ENCODE measurements around the gene LDLRAD4.
A peak's percentile ranks its signal among the peaks of the same experiment; 100 is the strongest.

LDLRAD4 gene

DNA sequence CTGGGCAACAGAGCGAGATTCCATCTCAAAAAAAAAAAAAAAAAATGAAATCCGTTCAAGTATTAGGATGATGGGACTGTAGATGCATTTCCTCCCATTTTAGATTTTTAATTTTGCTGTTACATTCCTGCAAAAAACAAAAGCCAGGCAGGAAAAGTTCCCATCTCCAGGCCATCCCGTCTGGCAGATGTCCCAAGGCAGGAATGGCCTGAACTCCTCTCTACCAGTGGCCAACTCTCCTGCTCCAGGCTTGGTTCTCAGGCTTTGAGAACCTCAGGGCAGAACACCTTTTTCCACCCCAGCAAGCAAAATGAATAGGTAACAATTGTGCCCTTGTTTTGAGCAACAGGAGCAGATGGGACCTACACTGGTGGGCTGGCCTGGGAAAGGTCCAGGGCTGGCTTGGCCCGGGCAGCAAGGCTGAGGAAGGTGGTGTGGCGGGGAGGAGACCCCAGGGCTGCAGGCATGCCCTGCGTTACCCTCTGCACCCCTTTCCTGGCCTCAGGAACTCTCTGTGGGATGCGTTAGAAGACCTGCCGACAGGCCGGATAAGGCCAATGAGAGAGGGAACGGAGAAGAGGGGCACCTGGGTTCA lies 421.8 kb downstream of the LDLRAD4 start:
- H3K27me3 ChIP-seq (replicated peaks; ENCODE audit: control insufficient read depth, insufficient read depth, low read length): peaks cover 14% of the 10 kb centered on the region
- H3K4me3 ChIP-seq (ENCODE audit: low read length): no peak overlapping the region
- H3K9ac ChIP-seq (ENCODE audit: low read length): no peak overlapping the region
- no peak for DNase-seq (ENCODE audit: low read depth)
- H3K36me3 ChIP-seq (ENCODE audit: control insufficient read depth, insufficient read depth, low read length, severe bottlenecking): no peaks in the 10 kb centered on the region
- H3K9me3 ChIP-seq (ENCODE audit: control insufficient read depth, low read length): no peaks in the 10 kb centered on the region
- H3K4me1 ChIP-seq (ENCODE audit: control insufficient read depth, insufficient read depth, low read length): no peaks in the 10 kb centered on the region

- H3K4me1 ChIP-seq (ENCODE audit: control insufficient read depth, insufficient read depth, low read length): no peaks in the 10 kb centered on the region
- peak; percentile 17 for DNase-seq (ENCODE audit: low read depth)
- H3K27me3 ChIP-seq (replicated peaks; ENCODE audit: control insufficient read depth, insufficient read depth, low read length): peaks cover 8% of the 10 kb centered on the region
- peak overlapping the region; percentile 64 for H3K9ac ChIP-seq (ENCODE audit: low read length)
- peak overlapping the region; percentile 65 for H3K4me3 ChIP-seq (ENCODE audit: low read length)
- H3K9me3 ChIP-seq (ENCODE audit: control insufficient read depth, low read length): no peaks in the 10 kb centered on the region
- no peaks in the 10 kb centered on the region for H3K36me3 ChIP-seq (ENCODE audit: control insufficient read depth, insufficient read depth, low read length, severe bottlenecking)
These were observed 423.2 kb downstream of the LDLRAD4 start for GRCh38 chr18:13641551-13642439.

DNA sequence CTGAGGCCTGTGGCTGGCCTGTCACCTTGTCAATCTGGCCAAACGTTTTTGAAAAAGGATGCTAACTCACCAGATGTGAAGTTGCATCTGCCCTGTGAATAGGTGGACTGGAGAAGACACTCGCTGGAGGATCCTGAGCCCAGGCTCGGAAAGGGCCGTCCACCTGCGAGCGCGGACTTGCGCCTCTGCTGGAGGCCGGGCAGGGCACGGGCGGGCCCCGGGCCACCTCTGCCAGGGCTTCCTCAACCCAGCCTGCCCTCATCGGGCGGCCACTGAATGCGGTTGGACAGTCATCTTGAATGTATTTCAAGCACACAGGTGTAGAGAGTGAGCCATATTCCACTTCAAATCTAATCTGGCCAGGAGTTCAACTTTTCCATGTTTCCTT lies 423.9 kb downstream of the LDLRAD4 start:
- H3K4me1 ChIP-seq (ENCODE audit: control insufficient read depth, insufficient read depth, low read length): no peaks in the 10 kb centered on the region
- peaks cover 8% of the 10 kb centered on the region for H3K27me3 ChIP-seq (replicated peaks; ENCODE audit: control insufficient read depth, insufficient read depth, low read length)
- DNase-seq (ENCODE audit: low read depth): no peak
- H3K36me3 ChIP-seq (ENCODE audit: control insufficient read depth, insufficient read depth, low read length, severe bottlenecking): no peaks in the 10 kb centered on the region
- no peaks in the 10 kb centered on the region for H3K9me3 ChIP-seq (ENCODE audit: control insufficient read depth, low read length)
- H3K4me3 ChIP-seq (ENCODE audit: low read length): no peak overlapping the region
- no peak overlapping the region for H3K9ac ChIP-seq (ENCODE audit: low read length)

DNA sequence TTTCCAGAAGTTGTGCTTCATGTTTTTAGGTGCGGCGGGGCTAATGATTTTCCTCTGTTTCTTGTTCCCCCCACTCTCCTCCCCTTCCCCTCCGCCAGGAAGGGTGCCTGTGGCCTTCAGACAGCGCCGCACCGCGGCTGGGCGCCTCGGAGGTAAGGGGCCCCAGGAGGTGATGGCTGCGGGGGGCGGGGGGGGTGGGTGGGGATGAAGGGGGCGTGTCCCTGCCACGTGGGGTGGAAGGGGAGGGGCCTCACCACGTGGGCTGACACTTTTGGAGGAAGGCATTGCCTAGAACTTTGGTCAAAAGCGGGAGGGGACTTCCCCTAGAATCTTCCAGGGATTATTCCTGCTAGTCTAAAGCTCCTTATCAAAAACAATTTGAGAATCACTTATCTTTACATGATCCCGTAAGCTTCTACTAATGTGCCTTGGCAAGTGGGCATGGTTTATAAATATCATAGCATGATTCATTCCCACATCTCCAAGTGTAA lies 424.7 kb downstream of the LDLRAD4 start:
- H3K9me3 ChIP-seq (ENCODE audit: control insufficient read depth, low read length): no peaks in the 10 kb centered on the region
- peaks cover 8% of the 10 kb centered on the region for H3K27me3 ChIP-seq (replicated peaks; ENCODE audit: control insufficient read depth, insufficient read depth, low read length)
- no peaks in the 10 kb centered on the region for H3K36me3 ChIP-seq (ENCODE audit: control insufficient read depth, insufficient read depth, low read length, severe bottlenecking)
- DNase-seq (ENCODE audit: low read depth): no peak
- H3K4me3 ChIP-seq (ENCODE audit: low read length): no peak overlapping the region
- no peaks in the 10 kb centered on the region for H3K4me1 ChIP-seq (ENCODE audit: control insufficient read depth, insufficient read depth, low read length)
- H3K9ac ChIP-seq (ENCODE audit: low read length): no peak overlapping the region

- no peaks in the 10 kb centered on the region for H3K4me1 ChIP-seq (ENCODE audit: control insufficient read depth, insufficient read depth, low read length)
- DNase-seq (ENCODE audit: low read depth): no peak
- H3K4me3 ChIP-seq (ENCODE audit: low read length): no peak overlapping the region
- H3K27me3 ChIP-seq (replicated peaks; ENCODE audit: control insufficient read depth, insufficient read depth, low read length): no peaks in the 10 kb centered on the region
- no peaks in the 10 kb centered on the region for H3K36me3 ChIP-seq (ENCODE audit: control insufficient read depth, insufficient read depth, low read length, severe bottlenecking)
- H3K9ac ChIP-seq (ENCODE audit: low read length): no peak overlapping the region
- no peaks in the 10 kb centered on the region for H3K9me3 ChIP-seq (ENCODE audit: control insufficient read depth, low read length)
These were observed 426.5 kb downstream of the LDLRAD4 start for GRCh38 chr18:13645093-13645492.

- H3K36me3 ChIP-seq (ENCODE audit: control insufficient read depth, insufficient read depth, low read length, severe bottlenecking): no peaks in the 10 kb centered on the region
- no peak overlapping the region for H3K9ac ChIP-seq (ENCODE audit: low read length)
- no peaks in the 10 kb centered on the region for H3K4me1 ChIP-seq (ENCODE audit: control insufficient read depth, insufficient read depth, low read length)
- no peak for DNase-seq (ENCODE audit: low read depth)
- H3K4me3 ChIP-seq (ENCODE audit: low read length): no peak overlapping the region
- H3K9me3 ChIP-seq (ENCODE audit: control insufficient read depth, low read length): no peaks in the 10 kb centered on the region
- H3K27me3 ChIP-seq (replicated peaks; ENCODE audit: control insufficient read depth, insufficient read depth, low read length): no peaks in the 10 kb centered on the region
These were observed 428.1 kb downstream of the LDLRAD4 start for GRCh38 chr18:13646633-13647032.

- H3K9ac ChIP-seq (ENCODE audit: low read length): no peak overlapping the region
These were observed 429.2 kb downstream of the LDLRAD4 start for GRCh38 chr18:13647761-13648160.

GRCh38 chr18:13649397-13650390 lies 431.1 kb downstream of the LDLRAD4 start:
- no peak for DNase-seq (ENCODE audit: low read depth)
- Histone ChIP-seq H3K36me3 (ENCODE audit: control insufficient read depth, insufficient read depth, low read length, severe bottlenecking) (no peaks in the 10 kb centered on the region), H3K4me1 (ENCODE audit: control insufficient read depth, insufficient read depth, low read length) (no peaks in the 10 kb centered on the region)

More at GRCh38 chr18:13647761-13648160, 429.2 kb downstream of the LDLRAD4 start:
- no peaks in the 10 kb centered on the region for H3K36me3 ChIP-seq (ENCODE audit: control insufficient read depth, insufficient read depth, low read length, severe bottlenecking)
- no peaks in the 10 kb centered on the region for H3K27me3 ChIP-seq (replicated peaks; ENCODE audit: control insufficient read depth, insufficient read depth, low read length)
- H3K4me3 ChIP-seq (ENCODE audit: low read length): no peak overlapping the region
- H3K4me1 ChIP-seq (ENCODE audit: control insufficient read depth, insufficient read depth, low read length): no peaks in the 10 kb centered on the region
- no peak for DNase-seq (ENCODE audit: low read depth)
- no peaks in the 10 kb centered on the region for H3K9me3 ChIP-seq (ENCODE audit: control insufficient read depth, low read length)

GRCh38 chr18:13653746-13654433 lies 435.3 kb downstream of the LDLRAD4 start:
- no peak for DNase-seq (ENCODE audit: low read depth)
- H3K9me3 ChIP-seq (ENCODE audit: control insufficient read depth, low read length): no peaks in the 10 kb centered on the region
- peaks cover 3% of the 10 kb centered on the region for H3K4me1 ChIP-seq (ENCODE audit: control insufficient read depth, insufficient read depth, low read length)
- H3K4me3 ChIP-seq (ENCODE audit: low read length): no peak overlapping the region
- no peak overlapping the region for H3K9ac ChIP-seq (ENCODE audit: low read length)
- no peaks in the 10 kb centered on the region for H3K27me3 ChIP-seq (replicated peaks; ENCODE audit: control insufficient read depth, insufficient read depth, low read length)
- no peaks in the 10 kb centered on the region for H3K36me3 ChIP-seq (ENCODE audit: control insufficient read depth, insufficient read depth, low read length, severe bottlenecking)

More at GRCh38 chr18:13649397-13650390, 431.1 kb downstream of the LDLRAD4 start:
- Histone ChIP-seq H3K9me3 (ENCODE audit: control insufficient read depth, low read length) (no peaks in the 10 kb centered on the region), H3K4me3 (ENCODE audit: low read length) (no peak overlapping the region), H3K27me3 (replicated peaks; ENCODE audit: control insufficient read depth, insufficient read depth, low read length) (no peaks in the 10 kb centered on the region), H3K9ac (ENCODE audit: low read length) (no peak overlapping the region)

- H3K9ac ChIP-seq (ENCODE audit: low read length): no peak overlapping the region
- DNase-seq (ENCODE audit: low read depth): no peak
- H3K4me1 ChIP-seq (ENCODE audit: control insufficient read depth, insufficient read depth, low read length): peaks cover 25% of the 10 kb centered on the region
- H3K27me3 ChIP-seq (replicated peaks; ENCODE audit: control insufficient read depth, insufficient read depth, low read length): no peaks in the 10 kb centered on the region
- no peaks in the 10 kb centered on the region for H3K36me3 ChIP-seq (ENCODE audit: control insufficient read depth, insufficient read depth, low read length, severe bottlenecking)
- no peak overlapping the region for H3K4me3 ChIP-seq (ENCODE audit: low read length)
- no peaks in the 10 kb centered on the region for H3K9me3 ChIP-seq (ENCODE audit: control insufficient read depth, low read length)
These were observed 439.4 kb downstream of the LDLRAD4 start for GRCh38 chr18:13657974-13658373.

All from adipocyte (in vitro differentiated cells).